ENCODE results near the gene FOS. TPM values are rescaled to one million over a fixed set of nuclear protein-coding genes. Genes with fewer than 3 reads are reported as not detected.
A peak's percentile ranks its signal among the peaks of the same experiment; 100 is the strongest.

Gene FOS
- total and polyA plus RNA-seq, 2 of the 13 experiments (the other 11 are each of a cell fraction or from before 2014, with no cell fraction given) = 15.9 to 24.2 TPM

DNA sequence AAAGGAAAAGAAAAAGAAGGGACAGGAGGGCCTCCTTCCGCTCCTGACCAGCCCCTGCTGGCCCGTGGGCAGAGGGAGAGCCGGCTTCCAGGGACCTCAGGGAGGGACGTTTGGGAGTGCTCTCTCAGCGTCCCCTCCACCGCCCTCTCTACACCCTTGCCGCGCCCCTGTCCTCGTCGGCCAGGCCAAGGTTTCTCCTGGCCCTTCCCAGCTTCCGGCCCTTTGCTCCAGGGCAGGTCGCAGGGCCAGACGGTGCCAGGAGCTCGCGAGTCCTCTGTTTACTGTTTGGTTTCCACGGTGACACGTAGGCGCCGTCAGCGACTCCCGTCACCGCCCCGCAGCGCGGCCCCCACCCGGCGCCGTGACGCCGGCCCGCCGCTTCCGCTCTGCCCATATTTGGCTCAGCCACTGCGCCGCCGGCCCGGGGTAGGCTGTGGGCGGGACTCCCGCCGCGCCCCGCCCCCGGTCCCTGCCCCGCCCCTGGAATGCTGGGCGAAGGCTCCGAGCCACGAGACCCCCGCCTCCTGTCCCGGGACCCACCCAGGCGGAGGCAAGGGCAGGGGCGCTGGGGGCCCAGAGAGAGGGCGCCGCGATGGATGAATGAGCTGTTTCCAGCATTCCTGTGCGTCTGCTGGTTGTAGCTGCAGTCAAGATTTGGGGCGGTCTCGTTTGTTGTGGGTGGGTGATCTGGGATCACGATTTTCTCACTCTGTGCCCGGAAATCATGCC, 15.5 kb downstream of the FOS start:
- peak overlapping the region; percentile 99 for H3K4me2 ChIP-seq (ENCODE audit: low read depth, low read length)
- H2AFZ ChIP-seq (ENCODE audit: low read length) = no peak overlapping the region
- FAIRE-seq (no peak), DNase-seq (ENCODE audit: low spot score) (peak; percentile 91), ATAC-seq (peak; percentile 92)
- WGBS (ENCODE audit: low lambda C conversion rate) = 4% methylated on average over 11 of the region's 59 CpGs
- peaks cover 1 to 6% of the 10 kb centered on the region in 2 experiments; a peak in 2 of 5 replicates for H3K27me3 ChIP-seq (ENCODE audit: control insufficient read depth in 1 of 2, insufficient read depth in 2 of 2, low read length in 2 of 2)
- BruUV-seq (replicated peaks) = no TSS peak
- ChIA-PET POLR2A (interaction anchor here (0.6 to 4.0 kb wide), 7 partner anchors 10 to 225 kb away, joined by 3 to 17 read pairs (median 7); partner anchors contain the start of genes FOS, NEK9 and ZC2HC1C), CTCF (ENCODE audit: low intra/inter-chr PET ratio, low total read pairs) (interaction anchor here (1.4 to 3.4 kb wide), 3 partner anchors 9 to 162 kb away, joined by 3 to 24 read pairs (median 3); no protein-coding TSS in a partner anchor)
- H3K79me2 ChIP-seq (ENCODE audit: insufficient read depth, low read length) = no peaks in the 10 kb centered on the region
- intact Hi-C loops (cut with micrococcal nuclease; ENCODE audit: unreplicated experiment) = no loop called here
- H3K9ac ChIP-seq (ENCODE audit: insufficient read depth, low read depth, low read length) = peak overlapping the region; percentile 97
- H3K4me3 ChIP-seq (replicated peaks in 1 of 3; ENCODE audit: insufficient read depth in 1 of 3, low read depth in 2 of 3, low read length in 3 of 3) = peak overlapping the region; percentile 72 to 83 (median 73)
- H3K27ac ChIP-seq (ENCODE audit: extremely low read length, insufficient read depth, low read length) = peak overlapping the region; percentile 96
- no peaks in the 10 kb centered on the region for H3K36me3 ChIP-seq (replicated peaks in 1 of 2; ENCODE audit: control insufficient read depth in 1 of 2, insufficient read depth in 2 of 2, low read length in 2 of 2)
- in situ Hi-C loops (cut with HindIII; ENCODE audit: extremely low pct_ligation_motif_present, low pct_unique_long_range_greater_than_20kb) = no loop called here
- peaks cover 67% of the 10 kb centered on the region for H3K4me1 ChIP-seq (ENCODE audit: insufficient read depth, low read length)
- no peaks in the 10 kb centered on the region for H3K9me3 ChIP-seq (ENCODE audit: low read length)
- H4K20me1 ChIP-seq (ENCODE audit: insufficient read depth, low read length) = no peaks in the 10 kb centered on the region
- TF ChIP-seq ZNF781 (CRISPR knock-in tag; IDR thresholded peaks at IDR 0.05; ENCODE audit: borderline replicate concordance, not compliant biosample characterization) (no peak), ZFP36 (IDR thresholded peaks at IDR 0.05; ENCODE audit: borderline replicate concordance, low read depth, low read length, partially characterized antibody) (peak; percentile 67), KLF11 (CRISPR knock-in tag; IDR thresholded peaks at IDR 0.05) (no peak), SALL2 (CRISPR knock-in tag; IDR thresholded peaks at IDR 0.05) (0 out of 2 replicates have a peak, but pooled peaks have one; percentile 33), NR2F2 (IDR thresholded peaks at IDR 0.05; ENCODE audit: borderline replicate concordance, low read depth) (no peak; the same call in 1 of the 2 replicates), RFX1 (IDR thresholded peaks at IDR 0.05) (peak; percentile 70), HNRNPLL (IDR thresholded peaks at IDR 0.05; ENCODE audit: low read depth, low read length, poor library complexity, severe bottlenecking) (no peak), ZBTB3 (CRISPR knock-in tag; IDR thresholded peaks at IDR 0.05; ENCODE audit: borderline replicate concordance, low read depth) (no peak), MTA3 (CRISPR knock-in tag; IDR thresholded peaks at IDR 0.05) (no peak), ZFX (CRISPR knock-in tag; IDR thresholded peaks at IDR 0.05; ENCODE audit: low read depth) (peak; percentile 85)
- TF ChIP-seq, protein P1, sequence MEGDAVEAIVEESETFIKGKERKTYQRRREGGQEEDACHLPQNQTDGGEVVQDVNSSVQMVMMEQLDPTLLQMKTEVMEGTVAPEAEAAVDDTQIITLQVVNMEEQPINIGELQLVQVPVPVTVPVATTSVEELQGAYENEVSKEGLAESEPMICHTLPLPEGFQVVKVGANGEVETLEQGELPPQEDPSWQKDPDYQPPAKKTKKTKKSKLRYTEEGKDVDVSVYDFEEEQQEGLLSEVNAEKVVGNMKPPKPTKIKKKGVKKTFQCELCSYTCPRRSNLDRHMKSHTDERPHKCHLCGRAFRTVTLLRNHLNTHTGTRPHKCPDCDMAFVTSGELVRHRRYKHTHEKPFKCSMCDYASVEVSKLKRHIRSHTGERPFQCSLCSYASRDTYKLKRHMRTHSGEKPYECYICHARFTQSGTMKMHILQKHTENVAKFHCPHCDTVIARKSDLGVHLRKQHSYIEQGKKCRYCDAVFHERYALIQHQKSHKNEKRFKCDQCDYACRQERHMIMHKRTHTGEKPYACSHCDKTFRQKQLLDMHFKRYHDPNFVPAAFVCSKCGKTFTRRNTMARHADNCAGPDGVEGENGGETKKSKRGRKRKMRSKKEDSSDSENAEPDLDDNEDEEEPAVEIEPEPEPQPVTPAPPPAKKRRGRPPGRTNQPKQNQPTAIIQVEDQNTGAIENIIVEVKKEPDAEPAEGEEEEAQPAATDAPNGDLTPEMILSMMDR (CRISPR knock-in tag; IDR thresholded peaks at IDR 0.05) = no peak
- TF ChIP-seq, protein P2, sequence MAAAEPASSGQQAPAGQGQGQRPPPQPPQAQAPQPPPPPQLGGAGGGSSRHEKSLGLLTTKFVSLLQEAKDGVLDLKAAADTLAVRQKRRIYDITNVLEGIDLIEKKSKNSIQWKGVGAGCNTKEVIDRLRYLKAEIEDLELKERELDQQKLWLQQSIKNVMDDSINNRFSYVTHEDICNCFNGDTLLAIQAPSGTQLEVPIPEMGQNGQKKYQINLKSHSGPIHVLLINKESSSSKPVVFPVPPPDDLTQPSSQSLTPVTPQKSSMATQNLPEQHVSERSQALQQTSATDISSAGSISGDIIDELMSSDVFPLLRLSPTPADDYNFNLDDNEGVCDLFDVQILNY (CRISPR knock-in tag; conservative IDR thresholded peaks at IDR 0.05) = no peak
- TF ChIP-seq, protein P3, sequence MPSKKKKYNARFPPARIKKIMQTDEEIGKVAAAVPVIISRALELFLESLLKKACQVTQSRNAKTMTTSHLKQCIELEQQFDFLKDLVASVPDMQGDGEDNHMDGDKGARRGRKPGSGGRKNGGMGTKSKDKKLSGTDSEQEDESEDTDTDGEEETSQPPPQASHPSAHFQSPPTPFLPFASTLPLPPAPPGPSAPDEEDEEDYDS (CRISPR knock-in tag; IDR thresholded peaks at IDR 0.05) = peak; percentile 38; the same call in 1 of the 2 replicates
- TF ChIP-seq, protein P4, sequence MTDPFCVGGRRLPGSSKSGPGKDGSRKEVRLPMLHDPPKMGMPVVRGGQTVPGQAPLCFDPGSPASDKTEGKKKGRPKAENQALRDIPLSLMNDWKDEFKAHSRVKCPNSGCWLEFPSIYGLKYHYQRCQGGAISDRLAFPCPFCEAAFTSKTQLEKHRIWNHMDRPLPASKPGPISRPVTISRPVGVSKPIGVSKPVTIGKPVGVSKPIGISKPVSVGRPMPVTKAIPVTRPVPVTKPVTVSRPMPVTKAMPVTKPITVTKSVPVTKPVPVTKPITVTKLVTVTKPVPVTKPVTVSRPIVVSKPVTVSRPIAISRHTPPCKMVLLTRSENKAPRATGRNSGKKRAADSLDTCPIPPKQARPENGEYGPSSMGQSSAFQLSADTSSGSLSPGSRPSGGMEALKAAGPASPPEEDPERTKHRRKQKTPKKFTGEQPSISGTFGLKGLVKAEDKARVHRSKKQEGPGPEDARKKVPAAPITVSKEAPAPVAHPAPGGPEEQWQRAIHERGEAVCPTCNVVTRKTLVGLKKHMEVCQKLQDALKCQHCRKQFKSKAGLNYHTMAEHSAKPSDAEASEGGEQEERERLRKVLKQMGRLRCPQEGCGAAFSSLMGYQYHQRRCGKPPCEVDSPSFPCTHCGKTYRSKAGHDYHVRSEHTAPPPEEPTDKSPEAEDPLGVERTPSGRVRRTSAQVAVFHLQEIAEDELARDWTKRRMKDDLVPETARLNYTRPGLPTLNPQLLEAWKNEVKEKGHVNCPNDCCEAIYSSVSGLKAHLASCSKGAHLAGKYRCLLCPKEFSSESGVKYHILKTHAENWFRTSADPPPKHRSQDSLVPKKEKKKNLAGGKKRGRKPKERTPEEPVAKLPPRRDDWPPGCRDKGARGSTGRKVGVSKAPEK (CRISPR knock-in tag; IDR thresholded peaks at IDR 0.05; ENCODE audit: borderline replicate concordance) = no peak
- TF ChIP-seq, protein P5, sequence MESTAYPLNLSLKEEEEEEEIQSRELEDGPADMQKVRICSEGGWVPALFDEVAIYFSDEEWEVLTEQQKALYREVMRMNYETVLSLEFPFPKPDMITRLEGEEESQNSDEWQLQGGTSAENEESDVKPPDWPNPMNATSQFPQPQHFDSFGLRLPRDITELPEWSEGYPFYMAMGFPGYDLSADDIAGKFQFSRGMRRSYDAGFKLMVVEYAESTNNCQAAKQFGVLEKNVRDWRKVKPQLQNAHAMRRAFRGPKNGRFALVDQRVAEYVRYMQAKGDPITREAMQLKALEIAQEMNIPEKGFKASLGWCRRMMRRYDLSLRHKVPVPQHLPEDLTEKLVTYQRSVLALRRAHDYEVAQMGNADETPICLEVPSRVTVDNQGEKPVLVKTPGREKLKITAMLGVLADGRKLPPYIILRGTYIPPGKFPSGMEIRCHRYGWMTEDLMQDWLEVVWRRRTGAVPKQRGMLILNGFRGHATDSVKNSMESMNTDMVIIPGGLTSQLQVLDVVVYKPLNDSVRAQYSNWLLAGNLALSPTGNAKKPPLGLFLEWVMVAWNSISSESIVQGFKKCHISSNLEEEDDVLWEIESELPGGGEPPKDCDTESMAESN (CRISPR knock-in tag; conservative IDR thresholded peaks at IDR 0.05) = 0 out of 2 replicates have a peak, but pooled peaks have one; percentile 13
